DND-41 (cell line): ENCODE data around the gene DENND1C.

ENCODE experiments used
- ATAC-seq: fragments of 200-7000 bp; cut with Tn5 transposase; 3 replicates; pipeline ENCODE4 v1.9.1; 2021; ENCODE audit warnings: low read depth; ENCODE audit not compliant: insufficient read depth
- DNase-seq: peaks from one replicate; pipeline ENCODE4 v3.0.0-alpha.2; 2020
- H2AFZ ChIP-seq: 2 replicates; pipeline ENCODE4 v1.6.0; 2012; ENCODE audit warnings: low read depth, low read length
- H3K27ac ChIP-seq: 2 replicates; pipeline ENCODE4 v1.5.1; 2012; ENCODE audit warnings: low read length, inconsistent platforms
- H3K27me3 ChIP-seq: fragments of 200-600 bp; sonication (generic); 2 replicates; pipeline ENCODE4 v1.6.0; 2012; ENCODE audit warnings: low read length, mild to moderate bottlenecking, inconsistent platforms; ENCODE audit not compliant: insufficient read depth, poor library complexity
- H3K36me3 ChIP-seq: 2 replicates; pipeline ENCODE4 v1.5.1; 2012; ENCODE audit warnings: low read length, inconsistent platforms; ENCODE audit not compliant: insufficient read depth
- H3K4me1 ChIP-seq: 2 replicates; pipeline ENCODE4 v1.5.1; 2012; ENCODE audit warnings: mild to moderate bottlenecking, low read length; ENCODE audit not compliant: insufficient read depth
- H3K4me2 ChIP-seq: 2 replicates; pipeline ENCODE4 v1.6.0; 2012; ENCODE audit warnings: mild to moderate bottlenecking, moderate library complexity, low read length, inconsistent platforms; ENCODE audit not compliant: insufficient read depth
- H3K4me3 ChIP-seq, 2 experiments: fragments of 200-600 bp in 1 of 2; shearing (Covaris generic) in 1 of 2; 2 replicates each; pipeline ENCODE4 v1.5.1; 2012 to 2016; ENCODE audit warnings: inconsistent platforms in 2 of 2, low read length in 2 of 2, mild to moderate bottlenecking in 2 of 2, low read depth in 1 of 2, moderate library complexity in 1 of 2
- H3K79me2 ChIP-seq: 2 replicates; pipeline ENCODE4 v1.6.0; 2012; ENCODE audit warnings: low read length, inconsistent platforms; ENCODE audit not compliant: insufficient read depth
- H3K9ac ChIP-seq: 2 replicates; pipeline ENCODE4 v1.6.0; 2012; ENCODE audit warnings: low read depth, mild to moderate bottlenecking, inconsistent platforms, low read length, moderate library complexity
- H3K9me3 ChIP-seq: 2 replicates; pipeline ENCODE4 v1.5.1; 2012; ENCODE audit warnings: low read length, moderate library complexity, mild to moderate bottlenecking, inconsistent platforms; ENCODE audit not compliant: insufficient read depth, severe bottlenecking
- H4K20me1 ChIP-seq: 2 replicates; pipeline ENCODE4 v1.6.0; 2012; ENCODE audit warnings: low read length; ENCODE audit not compliant: insufficient read depth
- CTCF ChIP-seq: IDR thresholded peaks from 2 replicates; pipeline ENCODE4 v1.5.1; 2012; ENCODE audit warnings: borderline replicate concordance, low read length, moderate library complexity, mild to moderate bottlenecking; ENCODE audit not compliant: poor library complexity, severe bottlenecking; ENCODE audit errors: extremely low read depth
- EZH2 ChIP-seq: IDR thresholded peaks from 3 replicates; pipeline ENCODE4 v1.6.1; 2012; ENCODE audit warnings: borderline replicate concordance, low read depth, mild to moderate bottlenecking, moderate library complexity, low read length, inconsistent platforms; ENCODE audit not compliant: severe bottlenecking

The DENND1C gene

GRCh38 chr19:6443986-6444385, 37.6 kb downstream of the DENND1C start:
- peaks cover 2% of the 10 kb centered on the region; the same call in 1 of the 2 replicates for H4K20me1 ChIP-seq
- H3K27ac ChIP-seq: no peak overlapping the region
- no peak for DNase-seq
- H3K27me3 ChIP-seq: no peaks in the 10 kb centered on the region
- TF ChIP-seq EZH2 (no peak), CTCF (no peak)
- H3K9ac ChIP-seq: no peak overlapping the region
- no peak overlapping the region for H3K4me2 ChIP-seq
- ATAC-seq: no peak
- no peaks in the 10 kb centered on the region for H3K4me1 ChIP-seq
- no peak overlapping the region for H3K4me3 ChIP-seq
- H3K9me3 ChIP-seq: no peaks in the 10 kb centered on the region
- H2AFZ ChIP-seq: no peak overlapping the region
- peaks cover 5% of the 10 kb centered on the region; the same call in 1 of the 2 replicates for H3K36me3 ChIP-seq
- no peaks in the 10 kb centered on the region for H3K79me2 ChIP-seq

- Histone ChIP-seq H3K79me2 (no peaks in the 10 kb centered on the region), H3K4me3 (no peak overlapping the region), H3K27ac (no peak overlapping the region), H3K9me3 (no peaks in the 10 kb centered on the region), H3K36me3 (peaks cover 5% of the 10 kb centered on the region; the same call in 1 of the 2 replicates), H2AFZ (no peak overlapping the region), H3K4me2 (no peak overlapping the region), H3K4me1 (no peaks in the 10 kb centered on the region), H3K27me3 (no peaks in the 10 kb centered on the region), H3K9ac (no peak overlapping the region), H4K20me1 (peaks cover 2% of the 10 kb centered on the region; the same call in 1 of the 2 replicates)
- TF ChIP-seq CTCF: no peak
- TF ChIP-seq EZH2: no peak
- ATAC-seq: no peak
- no peak for DNase-seq
Observed at GRCh38 chr19:6442087-6442688, 39.4 kb downstream of the DENND1C start.

- H3K36me3 ChIP-seq: no peaks in the 10 kb centered on the region
- H4K20me1 ChIP-seq: peaks cover 2% of the 10 kb centered on the region; the same call in 1 of the 2 replicates
- no peaks in the 10 kb centered on the region for H3K27me3 ChIP-seq
- no peaks in the 10 kb centered on the region for H3K4me1 ChIP-seq
- DNase-seq: no peak
- no peak for ATAC-seq
- no peaks in the 10 kb centered on the region for H3K79me2 ChIP-seq
- H3K9me3 ChIP-seq: no peaks in the 10 kb centered on the region
- no peak overlapping the region for H3K4me3 ChIP-seq
- H3K4me2 ChIP-seq: no peak overlapping the region
- H2AFZ ChIP-seq: no peak overlapping the region
- no peak for TF ChIP-seq EZH2
- TF ChIP-seq CTCF: no peak
- H3K27ac ChIP-seq: no peak overlapping the region
- no peak overlapping the region for H3K9ac ChIP-seq
Observed at GRCh38 chr19:6440905-6441304, 40.7 kb downstream of the DENND1C start.
